HG03521 (cell line): ENCODE measurements around the gene HOXA2.

ENCODE experiments used
- ATAC-seq: cut with Tn5 transposase; IDR thresholded peaks from one replicate; pipeline ENCODE4 v1.9.1; 2021; ENCODE audit warnings: mild to moderate bottlenecking, moderate library complexity; ENCODE audit not compliant: unreplicated experiment

Gene HOXA2

DNA sequence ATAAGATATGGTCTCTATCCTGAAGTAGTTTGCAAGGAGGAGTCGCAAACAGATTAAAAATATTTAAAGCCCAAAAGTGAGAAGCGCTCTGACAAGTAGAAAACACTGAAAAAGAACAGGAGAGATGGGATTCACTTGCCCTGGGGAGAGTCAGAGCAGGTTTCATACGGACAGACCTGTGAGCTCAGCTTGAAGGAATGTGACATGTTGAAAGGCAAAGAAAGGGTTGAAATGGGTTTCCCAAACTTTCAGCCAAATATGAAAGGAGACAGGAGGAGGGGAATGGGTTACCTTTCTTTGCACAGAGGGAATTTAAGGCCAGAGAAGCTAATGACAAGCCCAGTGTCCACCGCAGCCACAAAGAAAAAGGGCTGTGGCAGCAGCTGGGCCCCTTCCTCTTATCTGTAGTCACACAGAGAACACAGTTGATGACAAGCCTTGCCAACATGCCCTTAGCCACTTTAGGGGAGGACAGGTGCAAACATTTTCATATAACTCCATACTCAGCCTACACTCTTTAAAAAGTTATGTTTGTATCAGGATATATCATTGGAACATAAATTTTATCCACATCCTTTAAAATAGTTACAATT lies 21.5 kb downstream of the HOXA2 start:
- ATAC-seq = no peak

DNA sequence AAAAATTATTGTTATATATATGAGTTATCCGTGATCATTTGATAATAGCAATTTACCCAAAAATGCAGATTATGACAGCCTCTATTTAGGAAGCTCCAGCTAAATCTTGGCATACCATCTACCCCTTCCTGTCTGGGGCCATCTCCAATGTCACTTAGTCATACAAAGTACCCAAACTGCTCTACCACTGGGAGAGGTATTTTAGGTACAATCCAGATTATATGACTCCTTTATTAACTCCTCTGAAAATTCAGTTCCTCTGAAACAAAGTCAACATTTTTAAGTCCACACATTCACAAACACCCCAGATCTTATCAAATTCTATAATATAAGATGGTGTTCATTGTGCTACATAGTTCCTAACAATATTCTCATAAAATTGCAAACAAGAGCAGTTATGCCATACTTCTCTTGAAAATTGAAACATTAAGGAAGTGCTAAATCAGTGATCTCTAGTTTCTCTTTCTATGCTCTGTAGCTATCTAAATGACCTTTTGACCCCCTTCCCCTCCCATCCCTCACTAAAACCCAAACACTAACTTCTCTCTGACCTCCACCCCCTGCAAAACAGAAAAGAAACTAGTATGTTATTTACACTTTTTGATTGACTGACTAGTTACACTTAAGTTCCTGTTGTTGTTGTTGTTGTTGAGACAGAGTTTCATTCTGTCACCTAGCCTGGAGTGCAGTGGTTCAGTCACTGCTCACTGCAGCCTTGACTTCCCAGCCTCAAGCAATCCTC lies 23.1 kb downstream of the HOXA2 start:
- no peak for ATAC-seq

DNA sequence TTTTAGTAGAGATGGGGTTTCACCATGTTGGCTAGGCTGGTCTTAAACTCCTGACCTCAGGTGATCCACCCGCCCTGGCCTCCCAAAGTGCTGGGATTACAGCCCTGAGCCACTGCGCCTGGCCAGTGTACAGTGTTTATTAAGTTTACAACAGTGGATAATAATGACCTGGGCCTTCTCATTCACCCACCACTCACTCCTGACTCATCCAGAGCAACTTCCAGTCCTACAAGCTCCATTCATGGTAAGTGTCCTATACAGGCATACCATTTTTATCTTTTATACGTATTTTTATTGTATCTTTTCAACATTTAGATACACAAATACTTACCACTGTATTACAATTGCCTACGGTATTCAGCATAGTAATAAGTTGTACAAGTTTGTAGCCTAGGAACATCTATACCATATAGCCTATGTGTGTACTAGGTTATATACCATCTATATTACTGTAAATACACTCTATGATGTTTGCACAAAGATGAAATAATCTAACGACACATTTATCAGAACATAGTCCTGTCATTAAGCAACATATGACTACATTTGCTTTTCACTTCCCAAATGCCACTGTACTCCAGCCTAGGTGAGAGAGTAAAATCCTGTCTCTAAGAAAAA lies 23.8 kb downstream of the HOXA2 start:
- no peak for ATAC-seq

DNA sequence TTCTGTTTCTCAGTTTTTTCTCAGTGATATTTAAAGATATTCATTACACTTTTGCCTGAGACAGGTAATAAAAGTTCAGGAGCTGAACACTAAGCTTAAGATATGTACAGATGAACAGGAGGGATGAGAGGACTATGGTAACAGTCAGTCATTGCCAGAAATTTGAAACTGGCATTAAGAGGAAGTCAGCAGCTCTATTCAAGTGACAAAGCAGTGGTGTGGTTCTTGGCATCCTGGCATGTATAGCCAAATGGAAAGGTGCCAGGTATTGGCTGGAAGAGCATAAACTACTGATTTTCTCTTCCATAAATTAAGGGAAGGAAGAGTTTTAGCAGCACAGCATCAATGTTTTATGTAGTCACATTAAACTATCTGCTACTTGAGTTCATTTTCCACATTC lies 29.4 kb downstream of the HOXA2 start:
- no peak for ATAC-seq

DNA sequence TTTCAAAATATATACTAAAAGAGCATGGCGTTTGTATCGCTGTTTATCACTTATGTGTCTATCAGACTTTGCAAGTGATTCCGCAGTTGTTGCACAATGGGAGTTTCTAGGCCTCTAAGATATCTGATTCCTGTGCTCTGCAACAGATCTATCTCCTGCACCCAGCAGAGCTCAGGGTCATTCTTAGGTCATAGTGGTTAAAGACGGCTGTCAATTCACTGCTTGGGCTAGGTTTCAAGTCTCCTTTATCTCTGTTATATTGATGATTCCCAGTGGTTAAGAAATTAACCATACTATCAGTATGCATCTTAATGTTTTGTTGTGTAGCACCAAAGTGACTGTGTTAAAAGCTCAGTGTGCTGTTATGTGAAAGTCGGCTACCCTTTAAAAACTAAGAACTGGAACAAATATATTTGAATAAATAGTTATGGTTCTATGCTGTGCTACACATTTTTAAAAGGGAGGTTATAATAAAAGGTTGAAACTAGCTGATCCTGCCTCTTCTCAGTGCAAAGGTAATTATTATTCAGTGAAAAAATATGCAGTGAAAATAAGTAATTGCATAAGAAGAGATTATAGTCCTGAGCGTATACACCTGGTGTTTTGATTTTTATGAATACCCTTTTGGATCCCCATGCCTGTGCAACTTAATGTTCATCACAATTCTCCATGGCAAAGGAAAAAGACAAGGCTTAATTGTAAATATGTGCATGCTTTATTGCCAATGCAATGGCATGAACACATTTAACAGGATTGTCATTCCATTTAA lies 30.7 kb downstream of the HOXA2 start:
- ATAC-seq = no peak

DNA sequence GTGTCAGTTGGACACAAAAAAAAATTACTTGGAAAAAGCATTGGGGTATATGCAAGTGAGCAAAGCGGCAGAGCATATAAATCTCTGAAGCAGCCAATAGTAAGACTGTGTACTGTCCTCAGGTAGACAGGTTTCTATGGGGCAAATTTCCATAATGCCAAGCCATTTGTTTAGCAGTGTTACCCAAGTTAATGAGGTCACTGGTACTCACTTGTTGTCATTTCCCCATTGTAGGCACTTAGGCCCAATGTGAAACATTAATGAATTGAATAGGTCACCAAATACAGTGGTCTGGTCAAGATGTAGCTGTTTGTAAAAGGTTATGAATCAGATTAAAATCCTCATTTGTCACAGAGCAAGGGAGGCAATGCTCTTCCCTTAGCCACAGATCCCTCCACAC lies 34.2 kb downstream of the HOXA2 start:
- no peak for ATAC-seq

DNA sequence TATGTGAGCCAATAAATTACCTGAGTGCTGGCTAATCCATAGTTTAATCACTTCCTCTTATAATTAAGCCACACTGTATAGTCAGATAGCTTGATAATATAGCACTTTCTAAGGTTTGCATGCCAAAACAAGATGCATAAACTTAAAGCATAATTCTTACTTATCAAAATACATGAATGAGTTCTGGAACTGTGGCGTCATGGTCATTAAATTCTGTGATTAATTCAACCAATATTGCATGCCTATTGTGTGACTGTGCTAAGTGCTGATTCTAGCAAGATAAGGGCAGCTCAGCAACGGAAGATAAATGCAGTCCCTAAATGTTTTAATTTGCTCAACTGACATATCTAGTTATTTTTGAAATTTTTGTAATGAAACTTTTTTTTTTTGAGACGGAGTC lies 36.3 kb downstream of the HOXA2 start:
- ATAC-seq = no peak

DNA sequence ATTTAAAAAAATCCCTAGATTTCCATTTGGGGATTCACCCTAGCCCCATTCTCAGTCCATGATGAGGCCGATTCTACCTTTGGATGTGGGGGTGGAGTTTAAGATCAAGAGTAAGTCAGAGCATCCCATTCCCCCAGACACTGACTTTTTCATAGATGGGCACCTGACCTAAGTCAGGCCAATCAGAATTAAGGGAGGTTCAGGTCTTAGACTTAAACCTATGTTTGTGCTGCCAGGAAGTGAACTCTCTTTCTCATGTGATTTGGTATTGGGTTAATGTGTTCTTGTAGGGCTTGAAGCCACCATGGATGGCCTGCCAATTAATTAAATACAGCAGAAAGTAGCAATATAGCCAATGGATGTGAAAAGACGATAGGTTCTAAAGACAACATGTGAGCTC lies 36.8 kb downstream of the HOXA2 start:
- ATAC-seq = no peak

DNA sequence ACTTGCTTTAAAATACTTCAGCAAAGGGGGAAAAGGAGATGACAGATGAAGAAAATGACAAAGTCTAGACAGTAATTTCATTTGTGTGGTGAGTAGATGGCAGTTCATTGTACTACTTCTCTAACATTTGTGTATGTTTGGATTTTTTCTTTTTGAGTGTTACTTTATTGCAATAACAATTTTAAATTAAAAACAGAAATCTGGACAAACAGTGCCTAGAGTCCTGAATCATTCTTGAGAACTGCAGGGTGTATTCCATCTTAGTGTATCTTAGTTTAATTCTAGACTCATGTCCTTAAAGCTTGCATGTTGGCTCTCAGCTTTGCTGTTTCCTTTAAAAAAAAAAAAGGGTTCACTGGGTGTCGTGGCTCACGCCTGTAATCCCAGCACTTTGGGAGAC lies 37.8 kb downstream of the HOXA2 start:
- ATAC-seq = no peak

DNA sequence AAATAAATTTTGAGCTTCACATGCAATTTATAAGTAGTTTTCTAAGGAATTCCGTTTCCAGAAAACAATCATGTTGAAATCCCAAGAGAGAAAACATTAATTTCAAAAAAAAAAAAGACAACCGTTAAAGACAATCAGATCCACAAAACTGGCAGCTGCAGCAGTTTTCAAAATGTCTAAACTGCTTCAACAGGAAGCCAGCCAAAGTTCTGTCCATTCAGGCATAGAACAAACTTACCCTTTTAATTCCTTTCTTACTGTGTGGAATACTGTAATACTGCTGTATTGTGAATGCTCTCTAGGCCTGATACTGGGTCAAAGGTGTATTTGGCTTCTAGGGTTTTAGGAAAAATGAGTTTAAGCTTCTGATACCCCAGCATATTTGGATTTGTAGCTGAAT lies 38.3 kb downstream of the HOXA2 start:
- ATAC-seq = no peak

DNA sequence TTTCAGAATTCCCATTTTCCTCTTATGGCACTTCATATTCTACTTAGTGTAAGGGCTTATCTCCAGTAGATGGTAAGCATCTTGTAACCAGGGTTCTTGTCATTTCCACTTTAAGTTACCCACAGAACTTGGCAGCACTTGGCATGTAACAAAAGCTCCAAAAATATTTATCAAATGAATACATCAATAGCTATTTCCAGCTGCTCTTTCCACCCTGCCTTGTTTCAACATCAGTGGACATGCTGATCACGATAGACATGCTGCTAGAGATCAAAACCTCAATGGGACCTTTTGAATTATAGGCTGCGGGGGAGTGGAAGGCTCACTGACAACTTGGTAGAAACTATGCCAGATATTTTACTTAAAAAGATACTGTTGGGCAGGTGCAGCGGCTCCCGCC lies 39.5 kb downstream of the HOXA2 start:
- no peak for ATAC-seq

DNA sequence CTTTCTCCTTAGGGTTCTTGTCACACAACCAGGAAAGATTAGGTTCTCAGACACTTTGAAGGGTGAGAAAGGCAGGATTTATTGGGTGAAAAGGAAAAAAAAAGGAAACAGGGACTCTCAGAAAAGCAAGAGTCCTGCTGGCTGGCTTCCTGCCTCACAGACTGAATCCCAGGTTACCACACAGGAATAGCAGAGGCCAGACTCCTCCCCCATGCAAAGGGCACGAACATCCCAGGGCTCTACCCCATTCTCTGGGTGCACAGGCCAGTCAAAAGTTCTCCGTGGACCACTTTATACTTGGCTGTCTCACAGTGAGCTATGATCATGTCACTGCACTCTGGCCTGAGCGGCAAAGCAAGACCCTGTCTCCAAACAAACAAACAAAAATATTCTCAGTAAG lies 49.3 kb downstream of the HOXA2 start:
- ATAC-seq = no peak

DNA sequence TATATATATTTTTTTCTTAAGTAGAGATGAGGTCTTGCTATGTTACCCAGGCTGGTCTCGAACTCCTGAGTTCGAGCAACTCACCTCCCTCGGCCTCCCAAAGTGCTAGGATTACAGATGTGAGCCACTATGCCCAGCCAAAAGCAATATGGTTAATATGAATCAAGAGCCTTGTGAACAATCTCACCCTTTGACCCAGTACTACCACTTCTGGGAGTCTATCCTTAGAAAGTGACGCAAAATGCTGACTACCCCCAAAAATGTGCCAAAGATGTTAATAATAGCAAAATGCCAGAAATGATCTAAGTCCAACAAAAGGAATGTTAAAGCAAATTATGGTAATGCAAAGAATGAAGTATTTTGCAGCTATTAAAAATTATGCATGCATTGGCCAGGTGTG lies 51.0 kb downstream of the HOXA2 start:
- ATAC-seq = no peak
